ENCODE results near the gene ELP5.

The ELP5 gene

GRCh38 chr17:7290685-7291084, 38.7 kb downstream of the ELP5 start:
- H3K4me1 ChIP-seq (ENCODE audit: control insufficient read depth, insufficient read depth, low read length): peaks cover 12% of the 10 kb centered on the region
- peaks cover 14% of the 10 kb centered on the region for H3K27me3 ChIP-seq (ENCODE audit: control insufficient read depth, insufficient read depth, low read length)
- no peak overlapping the region for H3K4me3 ChIP-seq (ENCODE audit: low read length)
- H3K36me3 ChIP-seq (ENCODE audit: control insufficient read depth, insufficient read depth, low read length): no peaks in the 10 kb centered on the region
- H3K9me3 ChIP-seq (ENCODE audit: control insufficient read depth, low read length): no peaks in the 10 kb centered on the region
- H3K9ac ChIP-seq (ENCODE audit: low read length): no peak overlapping the region

GRCh38 chr17:7292194-7292593, 40.2 kb downstream of the ELP5 start:
- Histone ChIP-seq H3K9me3 (ENCODE audit: control insufficient read depth, low read length) (no peaks in the 10 kb centered on the region), H3K27me3 (ENCODE audit: control insufficient read depth, insufficient read depth, low read length) (peaks cover 19% of the 10 kb centered on the region), H3K4me3 (ENCODE audit: low read length) (no peak overlapping the region), H3K4me1 (ENCODE audit: control insufficient read depth, insufficient read depth, low read length) (peaks cover 19% of the 10 kb centered on the region), H3K36me3 (ENCODE audit: control insufficient read depth, insufficient read depth, low read length) (no peaks in the 10 kb centered on the region), H3K9ac (ENCODE audit: low read length) (no peak overlapping the region)

DNA sequence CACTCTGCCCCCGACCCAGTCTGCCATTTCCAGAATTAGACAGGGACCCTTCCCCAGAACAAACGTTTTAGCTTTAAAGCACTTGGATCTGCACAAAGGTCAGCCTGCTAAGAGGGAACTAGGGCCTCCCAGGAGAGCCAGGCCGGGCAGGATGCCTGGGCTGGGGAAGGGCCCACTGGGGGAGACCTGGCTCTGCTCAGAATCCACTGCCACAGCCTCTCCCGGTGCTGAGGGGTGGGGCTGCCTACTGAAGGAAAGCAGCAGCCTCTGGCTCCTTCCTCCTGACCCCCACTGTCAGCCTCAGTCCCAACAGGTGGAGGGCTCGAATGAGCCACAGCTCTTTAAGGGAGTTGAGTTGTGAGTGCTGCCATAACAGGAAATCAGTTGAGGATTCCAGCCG, 40.7 kb downstream of the ELP5 start:
- H3K4me3 ChIP-seq (ENCODE audit: low read length): no peak overlapping the region
- H3K36me3 ChIP-seq (ENCODE audit: control insufficient read depth, insufficient read depth, low read length): no peaks in the 10 kb centered on the region
- peaks cover 19% of the 10 kb centered on the region for H3K4me1 ChIP-seq (ENCODE audit: control insufficient read depth, insufficient read depth, low read length)
- H3K9me3 ChIP-seq (ENCODE audit: control insufficient read depth, low read length): no peaks in the 10 kb centered on the region
- no peak overlapping the region for H3K9ac ChIP-seq (ENCODE audit: low read length)
- H3K27me3 ChIP-seq (ENCODE audit: control insufficient read depth, insufficient read depth, low read length): peaks cover 19% of the 10 kb centered on the region

DNA sequence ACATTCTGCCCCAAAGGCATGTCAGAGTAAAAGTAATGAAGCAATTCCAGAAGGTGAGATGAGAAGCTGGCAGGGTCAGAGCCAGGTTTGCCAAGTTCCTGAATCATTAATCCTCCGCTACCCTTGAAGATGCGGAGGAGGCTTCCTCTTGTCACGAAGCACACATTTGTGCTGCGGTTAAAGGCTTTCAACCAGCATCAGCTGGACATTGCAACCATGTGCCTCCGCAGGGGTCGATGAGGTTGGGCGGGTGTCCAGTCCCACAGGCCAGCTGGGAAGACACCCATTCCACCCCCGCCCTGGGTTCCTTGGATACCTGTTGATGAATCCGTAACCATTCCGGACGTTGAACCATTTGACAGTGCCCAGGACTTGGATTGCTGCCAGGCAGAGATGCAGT, 41.1 kb downstream of the ELP5 start:
- Histone ChIP-seq H3K4me1 (ENCODE audit: control insufficient read depth, insufficient read depth, low read length) (peaks cover 19% of the 10 kb centered on the region), H3K9me3 (ENCODE audit: control insufficient read depth, low read length) (no peaks in the 10 kb centered on the region), H3K4me3 (ENCODE audit: low read length) (no peak overlapping the region), H3K27me3 (ENCODE audit: control insufficient read depth, insufficient read depth, low read length) (peaks cover 19% of the 10 kb centered on the region), H3K9ac (ENCODE audit: low read length) (no peak overlapping the region), H3K36me3 (ENCODE audit: control insufficient read depth, insufficient read depth, low read length) (no peaks in the 10 kb centered on the region)

DNA sequence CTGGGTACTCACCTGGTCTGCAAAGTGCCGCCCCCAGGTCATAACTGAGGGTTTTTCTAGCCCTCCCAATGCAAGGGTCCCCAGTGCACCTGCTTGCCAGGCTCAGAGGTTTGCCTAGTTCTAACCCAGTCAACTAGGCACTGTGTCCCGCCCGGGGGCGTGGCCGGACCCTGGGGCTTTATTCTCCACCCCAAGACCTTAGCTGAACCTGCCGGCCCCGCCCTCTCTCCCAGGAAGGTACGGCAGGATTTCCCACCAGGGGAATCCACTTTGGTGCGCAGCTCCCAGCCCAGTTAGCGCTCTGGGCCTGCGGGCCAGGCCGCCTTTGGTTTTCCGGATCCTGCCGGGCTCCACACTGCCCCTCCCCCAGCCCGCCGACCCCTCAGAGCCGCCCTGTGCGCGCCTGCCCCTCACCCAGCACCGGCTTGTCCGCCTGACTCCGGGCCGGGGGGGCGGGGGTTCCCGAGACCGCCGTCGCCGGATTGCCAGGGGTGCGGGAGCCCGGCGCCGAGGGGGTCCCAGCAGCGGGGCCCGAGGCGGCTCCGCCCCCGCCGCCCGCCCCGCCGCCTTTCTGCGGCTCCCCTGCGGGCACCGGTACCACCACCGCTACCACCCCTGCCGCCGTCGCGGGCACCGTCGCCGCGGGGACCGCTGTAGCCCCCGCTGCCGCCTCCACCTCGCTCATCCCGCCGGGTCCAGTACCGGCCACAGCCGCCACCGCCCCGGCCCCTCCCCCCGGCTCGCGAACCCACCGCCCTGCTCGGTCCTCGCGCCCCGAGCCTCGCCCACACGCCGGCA, 42.0 kb downstream of the ELP5 start:
- Histone ChIP-seq H3K9ac (ENCODE audit: low read length) (no peak overlapping the region), H3K4me3 (ENCODE audit: low read length) (no peak overlapping the region), H3K27me3 (ENCODE audit: control insufficient read depth, insufficient read depth, low read length) (peaks cover 19% of the 10 kb centered on the region), H3K4me1 (ENCODE audit: control insufficient read depth, insufficient read depth, low read length) (peaks cover 19% of the 10 kb centered on the region), H3K36me3 (ENCODE audit: control insufficient read depth, insufficient read depth, low read length) (no peaks in the 10 kb centered on the region), H3K9me3 (ENCODE audit: control insufficient read depth, low read length) (no peaks in the 10 kb centered on the region)

DNA sequence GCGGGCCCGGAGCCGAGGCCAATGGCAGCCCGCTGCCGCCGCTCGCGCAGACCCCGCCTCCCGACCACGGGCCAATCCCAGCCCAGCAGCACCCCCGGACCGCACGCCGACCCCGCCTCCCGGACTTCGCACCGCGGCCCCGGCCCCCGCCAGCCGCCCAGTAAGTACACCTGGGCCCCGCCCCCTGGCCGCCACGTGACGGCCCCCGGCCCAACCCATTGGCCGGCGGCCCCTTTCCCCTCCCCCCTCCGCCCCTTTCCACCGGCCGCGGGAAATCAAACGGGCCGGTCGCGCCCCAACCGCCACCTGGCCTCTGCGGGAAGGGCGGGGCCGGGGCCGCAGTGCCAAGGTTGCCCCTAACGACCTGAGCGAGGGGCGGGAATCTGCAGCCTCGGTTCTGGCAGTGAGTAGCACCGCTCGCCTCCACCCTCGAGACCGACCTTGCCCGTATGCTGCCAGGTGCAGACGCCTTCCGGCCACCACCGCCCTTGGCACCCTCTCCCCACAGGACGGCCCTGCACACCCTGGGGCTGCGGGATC, 42.7 kb downstream of the ELP5 start, which contains the start of gene YBX2:
TSS of gene YBX2 (minus strand) at position 26 of the 540 bp plus-strand sequence. CDS start 139 bp downstream, outside the sequence.
- H3K36me3 ChIP-seq (ENCODE audit: control insufficient read depth, insufficient read depth, low read length): no peaks in the 10 kb centered on the region
- no peaks in the 10 kb centered on the region for H3K9me3 ChIP-seq (ENCODE audit: control insufficient read depth, low read length)
- H3K9ac ChIP-seq (ENCODE audit: low read length): no peak within 1 kb of the TSS
- no peak within 1 kb of the TSS for H3K4me3 ChIP-seq (ENCODE audit: low read length)
- H3K4me1 ChIP-seq (ENCODE audit: control insufficient read depth, insufficient read depth, low read length): peaks cover 19% of the 10 kb centered on the region
- peaks cover 19% of the 10 kb centered on the region for H3K27me3 ChIP-seq (ENCODE audit: control insufficient read depth, insufficient read depth, low read length)

- H3K4me1 ChIP-seq (ENCODE audit: control insufficient read depth, insufficient read depth, low read length): peaks cover 19% of the 10 kb centered on the region
- H3K9me3 ChIP-seq (ENCODE audit: control insufficient read depth, low read length): no peaks in the 10 kb centered on the region
- H3K27me3 ChIP-seq (ENCODE audit: control insufficient read depth, insufficient read depth, low read length): peaks cover 21% of the 10 kb centered on the region
- no peak overlapping the region for H3K9ac ChIP-seq (ENCODE audit: low read length)
- no peaks in the 10 kb centered on the region for H3K36me3 ChIP-seq (ENCODE audit: control insufficient read depth, insufficient read depth, low read length)
- H3K4me3 ChIP-seq (ENCODE audit: low read length): no peak overlapping the region
Observed at GRCh38 chr17:7295230-7296180, 43.5 kb downstream of the ELP5 start.

DNA sequence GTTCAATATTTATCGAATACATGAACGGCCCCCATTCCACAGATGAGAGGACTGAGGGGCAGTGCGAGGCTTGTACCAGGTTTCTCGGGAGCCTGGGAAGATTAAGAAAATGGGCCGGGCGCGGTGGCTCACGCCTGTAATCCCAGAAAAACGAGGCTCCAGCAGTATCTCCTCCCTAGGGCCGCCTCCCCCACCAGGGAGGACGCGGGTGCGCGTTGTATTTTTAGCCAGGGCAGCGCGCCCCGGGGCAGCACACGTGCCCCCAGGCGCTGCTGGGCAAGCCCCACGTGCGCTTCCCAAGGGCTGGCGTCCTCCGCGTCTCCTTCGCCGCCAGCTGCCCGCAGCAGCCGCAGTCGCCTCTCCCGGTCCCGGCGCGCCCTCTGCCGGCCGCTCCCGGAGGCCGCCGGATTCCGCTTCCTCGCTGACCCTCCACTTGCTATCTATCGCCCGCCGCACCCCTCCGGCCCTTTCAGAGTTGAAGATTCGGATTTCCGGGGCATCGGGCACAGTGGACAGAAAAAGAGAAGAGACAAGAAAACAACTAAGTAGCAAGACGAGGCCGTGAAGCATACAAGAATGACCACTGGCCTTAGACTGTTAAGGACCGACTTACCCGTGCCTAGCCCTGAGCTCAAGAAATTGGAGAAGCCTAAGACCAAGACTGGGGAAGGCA, 44.3 kb downstream of the ELP5 start:
- Histone ChIP-seq H3K9me3 (ENCODE audit: control insufficient read depth, low read length) (no peaks in the 10 kb centered on the region), H3K36me3 (ENCODE audit: control insufficient read depth, insufficient read depth, low read length) (no peaks in the 10 kb centered on the region), H3K27me3 (ENCODE audit: control insufficient read depth, insufficient read depth, low read length) (peaks cover 21% of the 10 kb centered on the region), H3K4me1 (ENCODE audit: control insufficient read depth, insufficient read depth, low read length) (peaks cover 19% of the 10 kb centered on the region), H3K9ac (ENCODE audit: low read length) (peak overlapping the region; percentile 14), H3K4me3 (ENCODE audit: low read length) (no peak overlapping the region)

DNA sequence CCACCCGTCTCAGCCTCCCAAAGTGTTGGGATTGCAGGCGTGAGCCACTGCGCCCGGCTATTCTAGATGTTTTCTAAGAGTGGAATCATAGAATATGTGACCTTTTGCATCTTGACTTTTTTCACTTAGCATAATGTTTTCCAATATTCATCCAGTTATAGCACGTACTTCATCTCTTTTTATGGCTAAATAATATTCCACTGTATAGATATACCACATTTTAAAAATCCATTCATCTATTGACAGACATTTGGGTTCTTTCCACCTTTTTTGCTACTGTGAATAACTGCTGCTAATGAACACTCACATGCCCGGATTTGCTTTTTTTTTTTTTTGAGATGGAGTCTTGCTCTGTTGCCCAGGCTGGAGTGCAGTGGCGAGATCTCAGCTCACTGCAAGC, 52.2 kb downstream of the ELP5 start:
- Histone ChIP-seq H3K9ac (ENCODE audit: low read length) (no peak overlapping the region), H3K27me3 (ENCODE audit: control insufficient read depth, insufficient read depth, low read length) (peaks cover 2% of the 10 kb centered on the region), H3K4me3 (ENCODE audit: low read length) (no peak overlapping the region), H3K9me3 (ENCODE audit: control insufficient read depth, low read length) (no peaks in the 10 kb centered on the region), H3K4me1 (ENCODE audit: control insufficient read depth, insufficient read depth, low read length) (peaks cover 4% of the 10 kb centered on the region), H3K36me3 (ENCODE audit: control insufficient read depth, insufficient read depth, low read length) (no peaks in the 10 kb centered on the region)

GRCh38 chr17:7306911-7307685, 55.1 kb downstream of the ELP5 start, which contains the start of gene EIF5A:
Gene EIF5A (plus strand): TSS chr17:7307628. CDS start chr17:7309636, 2,008 bp downstream.
- Histone ChIP-seq H3K4me1 (ENCODE audit: control insufficient read depth, insufficient read depth, low read length) (peaks cover 16% of the 10 kb centered on the region), H3K9ac (ENCODE audit: low read length) (peak within 1 kb of the TSS; percentile 86)

More at GRCh38 chr17:7306911-7307685, 55.1 kb downstream of the ELP5 start, which contains the start of gene EIF5A:
- peak within 1 kb of the TSS; percentile 91 for H3K4me3 ChIP-seq (ENCODE audit: low read length)
- peaks cover 11% of the 10 kb centered on the region for H3K36me3 ChIP-seq (ENCODE audit: control insufficient read depth, insufficient read depth, low read length)
- H3K9me3 ChIP-seq (ENCODE audit: control insufficient read depth, low read length): no peaks in the 10 kb centered on the region
- H3K27me3 ChIP-seq (ENCODE audit: control insufficient read depth, insufficient read depth, low read length): no peaks in the 10 kb centered on the region
